ENCODE results near the gene ARMC2.
"Not testable (repeated sequence)": the region's sequence is repeated elsewhere in the genome, so short reads cannot be mapped to it uniquely, and the experiment has no call there.

The ARMC2 gene

DNA sequence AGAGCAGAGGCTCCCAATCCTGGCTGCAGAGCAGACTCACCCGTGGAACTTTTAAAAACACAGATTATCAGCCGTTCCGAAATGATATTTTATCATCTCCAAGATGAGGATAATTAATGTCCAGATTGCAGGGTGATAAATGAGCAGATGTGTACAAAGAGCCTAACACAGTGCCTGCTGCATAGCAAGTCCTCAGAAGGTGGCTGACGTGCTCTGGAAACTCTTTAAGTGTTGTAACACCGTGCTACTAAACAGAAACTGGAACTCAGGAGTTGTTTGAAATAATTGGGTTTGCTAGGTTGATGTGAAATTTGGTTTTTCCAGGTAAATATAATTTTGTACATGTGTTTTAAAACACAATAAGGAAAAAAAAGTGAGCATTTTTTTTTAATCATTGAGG lies 118.0 kb downstream of the ARMC2 start:
- no peak for DNase-seq (ENCODE audit: low read depth)
- TF ChIP-seq, protein P1, sequence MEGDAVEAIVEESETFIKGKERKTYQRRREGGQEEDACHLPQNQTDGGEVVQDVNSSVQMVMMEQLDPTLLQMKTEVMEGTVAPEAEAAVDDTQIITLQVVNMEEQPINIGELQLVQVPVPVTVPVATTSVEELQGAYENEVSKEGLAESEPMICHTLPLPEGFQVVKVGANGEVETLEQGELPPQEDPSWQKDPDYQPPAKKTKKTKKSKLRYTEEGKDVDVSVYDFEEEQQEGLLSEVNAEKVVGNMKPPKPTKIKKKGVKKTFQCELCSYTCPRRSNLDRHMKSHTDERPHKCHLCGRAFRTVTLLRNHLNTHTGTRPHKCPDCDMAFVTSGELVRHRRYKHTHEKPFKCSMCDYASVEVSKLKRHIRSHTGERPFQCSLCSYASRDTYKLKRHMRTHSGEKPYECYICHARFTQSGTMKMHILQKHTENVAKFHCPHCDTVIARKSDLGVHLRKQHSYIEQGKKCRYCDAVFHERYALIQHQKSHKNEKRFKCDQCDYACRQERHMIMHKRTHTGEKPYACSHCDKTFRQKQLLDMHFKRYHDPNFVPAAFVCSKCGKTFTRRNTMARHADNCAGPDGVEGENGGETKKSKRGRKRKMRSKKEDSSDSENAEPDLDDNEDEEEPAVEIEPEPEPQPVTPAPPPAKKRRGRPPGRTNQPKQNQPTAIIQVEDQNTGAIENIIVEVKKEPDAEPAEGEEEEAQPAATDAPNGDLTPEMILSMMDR (IDR thresholded peaks at IDR 0.05; ENCODE audit: control insufficient read depth, extremely low read depth, insufficient read depth), result no peak
- H3K4me3 ChIP-seq (ENCODE audit: low read depth, low read length), result no peak overlapping the region

DNA sequence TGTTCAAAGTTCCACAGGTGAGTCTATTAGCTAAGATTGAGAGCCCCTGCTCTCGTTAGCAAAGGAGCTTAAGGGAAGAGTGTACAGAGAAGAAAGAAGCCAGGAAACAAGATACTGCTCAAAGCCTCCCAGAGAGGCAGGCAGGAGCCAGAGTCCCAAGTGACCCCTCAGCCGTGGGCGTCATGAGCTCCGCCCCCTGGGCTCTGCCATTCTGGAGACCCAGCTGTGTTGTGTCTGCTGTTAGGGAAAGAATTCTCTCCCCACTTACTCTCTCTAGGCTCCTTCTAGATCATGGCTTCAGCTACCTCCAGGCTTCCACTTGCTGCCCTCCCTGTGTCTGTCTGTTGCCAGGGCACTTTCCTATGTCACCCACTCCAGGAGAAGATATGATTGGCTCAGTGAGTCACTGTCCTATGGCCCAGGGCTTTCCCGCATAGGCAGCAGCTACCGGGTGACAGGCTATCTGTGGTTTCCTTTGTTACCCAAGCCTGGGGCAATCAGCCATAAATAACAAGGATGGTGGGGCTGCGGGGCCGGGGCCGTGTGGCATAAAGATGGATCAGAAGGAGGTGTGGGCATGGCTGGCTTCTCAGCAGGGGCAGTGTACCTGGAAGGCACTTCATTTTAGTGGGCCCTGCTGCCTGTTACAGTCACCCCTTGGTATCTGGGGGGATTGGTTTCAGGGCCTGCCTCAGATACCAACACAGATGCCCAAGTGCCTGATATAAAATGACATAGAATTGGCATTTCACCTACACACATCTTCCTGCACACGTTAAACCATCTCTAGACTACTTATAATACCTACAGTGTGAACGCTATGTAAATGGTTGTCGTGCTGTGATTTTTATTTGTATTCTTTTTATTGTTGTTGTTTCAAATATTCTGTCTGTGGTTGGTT lies 118.9 kb downstream of the ARMC2 start:
- no peak overlapping the region for H3K4me3 ChIP-seq (ENCODE audit: low read depth, low read length)
- TF ChIP-seq, protein P1 (IDR thresholded peaks at IDR 0.05; ENCODE audit: control insufficient read depth, extremely low read depth, insufficient read depth), result no peak
- DNase-seq (ENCODE audit: low read depth), result no peak

DNA sequence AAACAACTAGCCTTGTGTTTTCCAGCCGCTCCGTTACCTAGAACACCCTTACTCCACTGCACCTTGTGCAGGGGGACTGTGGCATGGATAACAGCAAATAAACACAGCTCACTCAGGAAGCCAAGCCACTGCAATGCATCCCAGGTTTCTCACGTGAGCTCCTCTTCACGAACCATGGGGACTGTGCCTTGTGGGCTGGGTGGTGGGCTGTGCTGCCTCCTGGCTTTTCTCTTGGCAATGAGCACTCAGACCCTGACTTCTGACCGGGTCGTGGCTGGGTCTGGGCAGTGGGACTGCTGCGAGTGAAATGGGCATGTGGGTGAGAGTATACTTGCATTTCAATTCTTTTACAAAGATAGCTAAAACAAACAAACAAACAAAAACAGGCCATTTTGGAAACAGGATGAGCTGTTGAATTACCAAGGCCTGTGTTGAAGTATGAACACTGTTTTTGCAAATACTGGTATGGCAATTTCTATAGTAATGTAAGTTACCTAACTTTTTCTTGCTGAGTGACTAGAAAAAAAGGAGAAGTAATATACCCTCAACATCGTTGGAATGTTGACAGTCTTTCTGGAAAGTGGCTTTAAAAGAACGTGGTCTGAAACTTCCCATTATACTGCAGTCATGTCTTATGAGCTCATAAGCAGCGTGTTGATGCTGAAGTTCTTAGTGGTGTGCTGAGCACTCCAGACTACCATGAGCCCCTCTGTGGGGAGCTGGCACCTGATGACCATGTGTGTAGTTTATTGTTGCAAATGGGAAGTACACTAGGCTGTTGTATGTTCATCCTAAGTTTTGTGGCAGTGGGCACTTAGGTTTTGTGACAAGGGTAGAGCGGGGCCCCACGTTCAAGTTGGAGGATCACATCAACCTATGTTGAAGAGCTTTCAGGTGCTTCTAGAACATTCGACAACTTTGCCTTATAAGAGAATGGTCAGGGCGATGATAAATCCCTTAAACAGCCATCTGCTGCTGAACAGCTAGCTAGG lies 120.4 kb downstream of the ARMC2 start:
- DNase-seq (ENCODE audit: low read depth), result no peak
- TF ChIP-seq, protein P1 (IDR thresholded peaks at IDR 0.05; ENCODE audit: control insufficient read depth, extremely low read depth, insufficient read depth), result no peak
- H3K4me3 ChIP-seq (ENCODE audit: low read depth, low read length), result no peak overlapping the region

DNA sequence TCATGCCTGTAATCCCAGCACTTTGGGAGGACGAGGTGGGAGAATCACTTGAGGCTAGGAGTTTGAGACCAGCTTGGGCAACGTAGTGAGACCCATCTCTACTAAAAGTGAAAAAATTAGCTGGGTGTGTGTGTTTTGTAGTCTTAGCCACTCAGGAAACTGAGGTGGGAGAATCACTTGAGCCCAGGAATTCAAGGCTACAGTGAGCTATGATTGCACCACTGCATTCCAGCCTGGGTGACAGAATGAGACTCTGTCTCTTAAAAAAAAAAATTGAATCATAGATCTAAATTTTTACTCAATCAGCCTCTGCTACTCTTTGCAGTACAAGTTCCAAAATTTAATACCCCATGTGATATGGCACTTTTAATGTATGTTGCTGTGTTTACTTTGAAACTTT lies 121.6 kb downstream of the ARMC2 start:
- TF ChIP-seq, protein P1 (IDR thresholded peaks at IDR 0.05; ENCODE audit: control insufficient read depth, extremely low read depth, insufficient read depth), result no peak
- no peak overlapping the region for H3K4me3 ChIP-seq (ENCODE audit: low read depth, low read length)
- no peak for DNase-seq (ENCODE audit: low read depth)

DNA sequence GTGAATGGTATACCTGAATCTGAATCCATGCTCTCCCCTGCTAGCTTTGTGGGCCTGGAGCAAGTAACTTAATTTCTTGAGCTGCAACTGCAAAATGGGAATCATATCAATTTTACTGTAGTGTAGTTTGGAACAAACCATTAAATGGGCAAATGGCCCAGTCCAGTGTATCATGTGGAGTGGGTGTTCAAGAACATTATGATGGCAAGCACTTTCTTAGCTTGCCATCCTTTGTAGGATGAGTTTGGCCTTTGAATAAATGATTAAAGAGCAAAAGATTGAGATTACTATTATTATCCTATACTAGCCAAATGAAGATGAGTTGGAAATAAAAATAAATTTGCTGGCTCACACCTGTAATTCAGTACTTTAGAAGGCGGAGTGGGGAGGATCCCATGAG lies 126.0 kb downstream of the ARMC2 start:
- TF ChIP-seq, protein P1 (IDR thresholded peaks at IDR 0.05; ENCODE audit: control insufficient read depth, extremely low read depth, insufficient read depth), result no peak
- DNase-seq (ENCODE audit: low read depth), result no peak
- H3K4me3 ChIP-seq (ENCODE audit: low read depth, low read length), result no peak overlapping the region

DNA sequence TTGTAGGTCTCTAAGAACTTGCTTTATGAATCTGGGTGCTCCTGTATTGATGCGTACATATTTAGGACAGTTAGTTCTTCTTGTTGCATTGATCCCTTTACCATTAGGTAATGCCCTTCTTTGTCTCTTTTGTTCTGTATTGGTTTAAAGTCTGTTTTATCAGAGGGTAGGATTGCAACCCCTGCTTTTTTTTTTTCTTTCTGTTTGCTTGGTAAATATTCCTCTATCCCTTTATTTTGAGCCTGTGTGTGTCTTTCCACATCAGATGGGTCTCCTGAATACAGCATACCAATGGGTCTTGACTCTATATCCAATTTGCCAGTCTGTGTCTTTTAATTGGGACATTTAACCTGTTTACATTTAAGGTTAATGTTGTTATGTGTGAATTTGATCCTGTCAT lies 130.4 kb downstream of the ARMC2 start:
- not testable (repeated sequence) for DNase-seq (ENCODE audit: low read depth); H3K4me3 ChIP-seq (ENCODE audit: low read depth, low read length)

Measured in LNCaP clone FGC (cell line).